GM19351 (cell line): ENCODE results near the gene NUAK2.
A peak's percentile ranks its signal among the peaks of the same experiment; 100 is the strongest.

ENCODE experiments used
- ATAC-seq: cut with Tn5 transposase; IDR thresholded peaks from one replicate; pipeline ENCODE4 v1.9.1; 2021; ENCODE audit warnings: mild to moderate bottlenecking, moderate library complexity; ENCODE audit not compliant: unreplicated experiment

The NUAK2 gene

GRCh38 chr1:205259324-205259832, 62.2 kb downstream of the NUAK2 start:
- no peak for ATAC-seq

GRCh38 chr1:205258719-205259118, 62.8 kb downstream of the NUAK2 start:
- ATAC-seq = no peak

- no peak for ATAC-seq
These were observed 63.3 kb downstream of the NUAK2 start for GRCh38 chr1:205258261-205258691.

GRCh38 chr1:205257735-205258134, 63.8 kb downstream of the NUAK2 start:
- ATAC-seq = no peak

GRCh38 chr1:205256951-205257625, 64.5 kb downstream of the NUAK2 start:
- no peak for ATAC-seq

GRCh38 chr1:205255941-205256780, 65.4 kb downstream of the NUAK2 start:
- ATAC-seq = peak; percentile 55
